Measurements from ENCODE around the gene TTBK2.

DNA sequence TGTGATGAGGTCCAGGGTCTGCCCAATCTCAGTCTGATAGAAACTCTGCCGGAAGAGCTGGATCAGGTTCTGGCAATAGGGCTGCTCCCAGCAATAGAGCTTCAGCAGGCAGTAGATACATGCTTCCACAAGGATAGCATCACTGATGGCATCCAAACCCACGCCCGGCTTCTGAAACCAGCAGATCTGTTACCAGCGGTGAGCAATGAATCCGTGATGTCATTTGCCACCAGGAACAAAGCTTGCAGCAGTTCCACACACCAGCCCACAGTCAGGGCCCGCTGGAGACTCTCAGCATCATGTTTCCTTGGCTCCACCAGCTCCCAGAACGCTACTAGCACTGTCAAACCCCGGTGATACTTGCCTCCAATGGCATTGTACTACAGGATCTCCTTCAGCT, 19.3 kb upstream of the TTBK2 start:
- TF ChIP-seq, protein P1, sequence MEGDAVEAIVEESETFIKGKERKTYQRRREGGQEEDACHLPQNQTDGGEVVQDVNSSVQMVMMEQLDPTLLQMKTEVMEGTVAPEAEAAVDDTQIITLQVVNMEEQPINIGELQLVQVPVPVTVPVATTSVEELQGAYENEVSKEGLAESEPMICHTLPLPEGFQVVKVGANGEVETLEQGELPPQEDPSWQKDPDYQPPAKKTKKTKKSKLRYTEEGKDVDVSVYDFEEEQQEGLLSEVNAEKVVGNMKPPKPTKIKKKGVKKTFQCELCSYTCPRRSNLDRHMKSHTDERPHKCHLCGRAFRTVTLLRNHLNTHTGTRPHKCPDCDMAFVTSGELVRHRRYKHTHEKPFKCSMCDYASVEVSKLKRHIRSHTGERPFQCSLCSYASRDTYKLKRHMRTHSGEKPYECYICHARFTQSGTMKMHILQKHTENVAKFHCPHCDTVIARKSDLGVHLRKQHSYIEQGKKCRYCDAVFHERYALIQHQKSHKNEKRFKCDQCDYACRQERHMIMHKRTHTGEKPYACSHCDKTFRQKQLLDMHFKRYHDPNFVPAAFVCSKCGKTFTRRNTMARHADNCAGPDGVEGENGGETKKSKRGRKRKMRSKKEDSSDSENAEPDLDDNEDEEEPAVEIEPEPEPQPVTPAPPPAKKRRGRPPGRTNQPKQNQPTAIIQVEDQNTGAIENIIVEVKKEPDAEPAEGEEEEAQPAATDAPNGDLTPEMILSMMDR (IDR thresholded peaks at IDR 0.05), result no peak
- TF ChIP-seq POLR2A (IDR thresholded peaks at IDR 0.05), result no peak
- no peak for TF ChIP-seq EP300 (IDR thresholded peaks at IDR 0.05)
